Measurements from ENCODE around the gene CAPN11.

- TF ChIP-seq CTCF (tag by site-specific recombination; IDR thresholded peaks at IDR 0.05) (no peak), ZNF24 (tag by site-specific recombination; IDR thresholded peaks at IDR 0.05) (no peak), PRDM4 (tag by site-specific recombination; IDR thresholded peaks at IDR 0.05) (no peak), REPIN1 (tag by site-specific recombination; IDR thresholded peaks at IDR 0.05; ENCODE audit: low read depth) (no peak), ZBTB21 (tag by site-specific recombination; IDR thresholded peaks at IDR 0.05) (no peak), ZNF10 (tag by site-specific recombination; IDR thresholded peaks at IDR 0.05) (no peak), ZEB2 (tag by site-specific recombination; IDR thresholded peaks at IDR 0.05) (no peak), ZNF549 (tag by site-specific recombination; IDR thresholded peaks at IDR 0.05) (no peak), ZNF777 (tag by site-specific recombination; IDR thresholded peaks at IDR 0.05; ENCODE audit: borderline replicate concordance) (no peak), ZBTB7A (tag by site-specific recombination; IDR thresholded peaks at IDR 0.05; ENCODE audit: low read depth) (no peak), KLF1 (tag by site-specific recombination; IDR thresholded peaks at IDR 0.05) (no peak), ZNF138 (tag by site-specific recombination; IDR thresholded peaks at IDR 0.05; ENCODE audit: borderline replicate concordance) (no peak)
These were observed 58.2 kb downstream of the CAPN11 start, which contains the start of gene MYMX for GRCh38 chr6:44216677-44217331.

Measured in HEK293 (cell line).